Upper lobe of left lung (tissue), 6 donors: ENCODE results near the gene RHBG. TPM values are rescaled to one million over a fixed set of nuclear protein-coding genes. Genes with fewer than 3 reads are reported as not detected.

Experiments used
- ATAC-seq, 2 donors: fragments of 200-7000 bp; cut with Tn5 transposase; one replicate each; pipeline ENCODE4 v1.9.1; 2022; ENCODE audit warnings: mild to moderate bottlenecking in 2 of 2, moderate library complexity in 2 of 2; ENCODE audit not compliant: low FRiP score in 2 of 2
- DNase-seq, 2 donors: peaks; one replicate each; pipeline ENCODE4 v3.0.0-alpha.2; 2019 to 2020
- H3K27ac ChIP-seq, 4 donors: fragments of 200-600 bp; sonication (generic); one replicate each; pipeline ENCODE4 v1.5.1; 2016 to 2019
- H3K27me3 ChIP-seq, 4 donors: fragments of 200-600 bp; sonication (generic); one replicate each; pipeline ENCODE4 v1.5.1; 2017 to 2019
- H3K36me3 ChIP-seq, 4 donors: fragments of 200-600 bp; sonication (generic); one replicate each; pipeline ENCODE4 v1.5.1; 2016 to 2019
- H3K4me1 ChIP-seq, 4 donors: fragments of 200-600 bp; sonication (generic); one replicate each; pipeline ENCODE4 v1.5.1; 2018 to 2019
- H3K4me3 ChIP-seq, 4 donors: fragments of 200-600 bp; sonication (generic); one replicate each; pipeline ENCODE4 v1.5.1; 2017 to 2019; ENCODE audit warnings: mild to moderate bottlenecking in 2 of 4, moderate library complexity in 1 of 4
- H3K9me3 ChIP-seq, 4 donors: fragments of 200-600 bp; sonication (generic); one replicate each; pipeline ENCODE4 v1.5.1; 2018 to 2019
- EP300 ChIP-seq, 4 donors: sonication (generic); formaldehyde crosslinking; IDR thresholded peaks; one replicate each; pipeline ENCODE4 v1.5.1; 2017; ENCODE audit warnings: antibody characterized with exemption in 4 of 4, control low read depth in 2 of 4
- POLR2A ChIP-seq, 4 donors: fragments of 450-650 bp; IDR thresholded peaks; one replicate each; pipeline ENCODE4 v1.5.1; 2016 to 2017; ENCODE audit warnings: antibody characterized with exemption in 4 of 4, mild to moderate bottlenecking in 2 of 4
- POLR2AphosphoS5 ChIP-seq, 2 donors: sonication (generic); formaldehyde crosslinking; IDR thresholded peaks; one replicate each; pipeline ENCODE4 v1.5.1; 2017; ENCODE audit warnings: antibody characterized with exemption in 2 of 2
- WGBS, 2 donors: methylation state at CpG; one replicate each; pipeline ENCODE4 v1.1.5; 2017 to 2018; 5-methylcytosine and 5-hydroxymethylcytosine counted together
- total RNA-seq, 6 donors: library from RNA; depleted of rRNA in 4 of 6; stranded (reverse); fragments of >200 nt in 4 of 6; gene quantifications; one replicate each; pipeline versions ENCODE4 v1.1.0 to v1.2.1, GENCODE V29; 2016 to 2021
- TF ChIP-seq, protein P1 (sequence below), 6 experiments: fragments of 450-650 bp in 4 of 6; fragments of 200-600 bp in 2 of 6; sonication (generic) in 2 of 6; IDR thresholded peaks; one replicate each; pipeline ENCODE4 v1.5.1; 2016 to 2019; ENCODE audit warnings: antibody characterized with exemption in 6 of 6
- donor health status: DM: no; HTN: no; CAD: no; lungs with moderate emphysema.
- donor health status: DM: no; HTN: yes; CAD: no; lungs with severe emphysema.

Gene RHBG
- total RNA-seq, 6 donors from 2014 or later = 0.24 TPM; not detected in 5

DNA sequence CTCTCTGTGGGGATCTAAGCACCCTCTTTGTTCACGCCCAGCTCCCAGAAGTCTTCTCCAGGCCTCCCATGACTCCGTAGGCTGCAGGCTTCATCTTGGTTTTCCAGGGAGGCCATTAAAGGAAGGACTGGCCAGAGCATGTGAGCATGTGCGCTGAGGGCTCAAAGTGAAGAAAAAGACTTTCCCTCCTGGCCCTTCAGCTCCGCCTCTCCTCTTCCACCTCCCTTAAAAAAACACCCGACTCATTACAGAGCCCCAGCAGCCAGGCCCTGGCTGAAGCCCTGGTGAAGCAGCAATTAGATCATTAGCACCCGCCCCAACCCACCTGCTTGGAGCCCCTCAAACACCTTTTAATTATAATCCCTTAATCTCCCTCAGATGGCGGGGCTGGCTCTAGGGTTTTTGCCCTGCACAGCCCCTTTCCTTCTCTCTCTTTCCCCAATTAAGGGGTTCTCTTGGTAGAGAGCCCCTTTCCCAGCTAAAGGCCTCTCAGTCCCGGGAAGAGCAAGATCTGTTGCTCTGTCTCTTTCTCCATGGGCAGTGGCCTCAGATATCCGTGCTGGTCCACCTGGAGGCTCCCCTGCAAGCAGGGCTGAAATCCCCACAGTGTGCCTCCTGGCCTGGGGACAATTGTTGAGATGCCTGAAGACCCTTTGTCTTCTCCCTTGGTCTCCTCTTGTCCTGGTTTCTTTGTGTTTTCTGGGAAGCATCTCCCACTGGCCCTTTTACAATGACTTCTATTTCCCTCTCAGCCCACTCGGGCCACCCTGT is 30.5 kb downstream of the RHBG start:
- no peaks in the 10 kb centered on the region for H3K27me3 ChIP-seq
- TF ChIP-seq POLR2AphosphoS5 (IDR thresholded peaks at IDR 0.05) = no peak
- TF ChIP-seq, protein P1, sequence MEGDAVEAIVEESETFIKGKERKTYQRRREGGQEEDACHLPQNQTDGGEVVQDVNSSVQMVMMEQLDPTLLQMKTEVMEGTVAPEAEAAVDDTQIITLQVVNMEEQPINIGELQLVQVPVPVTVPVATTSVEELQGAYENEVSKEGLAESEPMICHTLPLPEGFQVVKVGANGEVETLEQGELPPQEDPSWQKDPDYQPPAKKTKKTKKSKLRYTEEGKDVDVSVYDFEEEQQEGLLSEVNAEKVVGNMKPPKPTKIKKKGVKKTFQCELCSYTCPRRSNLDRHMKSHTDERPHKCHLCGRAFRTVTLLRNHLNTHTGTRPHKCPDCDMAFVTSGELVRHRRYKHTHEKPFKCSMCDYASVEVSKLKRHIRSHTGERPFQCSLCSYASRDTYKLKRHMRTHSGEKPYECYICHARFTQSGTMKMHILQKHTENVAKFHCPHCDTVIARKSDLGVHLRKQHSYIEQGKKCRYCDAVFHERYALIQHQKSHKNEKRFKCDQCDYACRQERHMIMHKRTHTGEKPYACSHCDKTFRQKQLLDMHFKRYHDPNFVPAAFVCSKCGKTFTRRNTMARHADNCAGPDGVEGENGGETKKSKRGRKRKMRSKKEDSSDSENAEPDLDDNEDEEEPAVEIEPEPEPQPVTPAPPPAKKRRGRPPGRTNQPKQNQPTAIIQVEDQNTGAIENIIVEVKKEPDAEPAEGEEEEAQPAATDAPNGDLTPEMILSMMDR (IDR thresholded peaks at IDR 0.05) = no peak
- no peak for TF ChIP-seq POLR2A (IDR thresholded peaks at IDR 0.05)
- no peak for TF ChIP-seq EP300 (IDR thresholded peaks at IDR 0.05)
- ATAC-seq = no peak

GRCh38 chr1:156400191-156400935 is 31.4 kb downstream of the RHBG start:
- 80% methylated on average over 25 of the region's 25 CpGs; no CpG with 5 or more reads in 1 of the 2 donors for WGBS, 2 donors
- Histone ChIP-seq H3K4me1 (no peaks in the 10 kb centered on the region), H3K9me3 (no peaks in the 10 kb centered on the region), H3K36me3 (no peaks in the 10 kb centered on the region), H3K4me3 (no peak overlapping the region), H3K27ac (no peak overlapping the region), H3K27me3 (no peaks in the 10 kb centered on the region)
- ATAC-seq = no peak
- TF ChIP-seq POLR2A (IDR thresholded peaks at IDR 0.05) (no peak), POLR2AphosphoS5 (IDR thresholded peaks at IDR 0.05) (no peak), EP300 (IDR thresholded peaks at IDR 0.05) (no peak)
- TF ChIP-seq, protein P1 (IDR thresholded peaks at IDR 0.05) = no peak
- peak in 1 of 2 donors; percentile 71 for DNase-seq

More for the DNA sequence above, 30.5 kb downstream of the RHBG start:
- H3K27ac ChIP-seq = no peak overlapping the region
- H3K36me3 ChIP-seq = no peaks in the 10 kb centered on the region
- no peaks in the 10 kb centered on the region for H3K4me1 ChIP-seq
- H3K4me3 ChIP-seq = no peak overlapping the region
- 73 to 80% methylated on average over 10 of the region's 10 CpGs for WGBS, 2 donors
- no peak for DNase-seq
- H3K9me3 ChIP-seq = no peaks in the 10 kb centered on the region

DNA sequence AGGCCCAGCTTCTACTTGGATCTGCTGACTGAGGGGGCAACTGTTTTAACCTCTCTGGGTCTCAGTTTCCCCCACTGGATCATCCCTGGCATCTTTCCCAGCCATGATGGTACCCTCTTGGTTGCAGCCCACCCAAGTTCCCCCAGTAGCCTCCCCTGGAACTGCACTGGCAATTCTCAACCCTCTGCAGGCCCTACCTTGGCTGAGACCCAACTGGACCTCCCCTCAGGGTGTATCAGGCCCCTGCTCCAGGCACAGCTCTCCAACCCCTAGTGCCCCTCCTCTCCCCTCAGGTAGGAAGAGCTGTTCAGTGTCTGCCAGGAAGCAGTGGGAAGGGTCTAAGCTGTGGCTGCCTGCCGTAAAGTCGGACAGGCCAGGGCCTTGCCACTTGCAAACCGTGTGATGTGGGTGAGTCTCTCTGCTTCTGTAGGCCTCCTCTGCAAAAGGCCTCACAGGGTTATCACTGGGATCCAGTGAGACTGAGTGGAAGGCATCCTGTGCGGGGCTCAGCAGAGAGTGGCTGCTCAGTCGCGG is 32.1 kb downstream of the RHBG start:
- WGBS, 2 donors = 65 to 75% methylated on average over 5 to 6 of the region's 6 CpGs
- H3K36me3 ChIP-seq = no peaks in the 10 kb centered on the region
- peaks cover 0 to 3% (median 0%) of the 10 kb centered on the region in 4 donors for H3K27me3 ChIP-seq
- DNase-seq = no peak
- no peak overlapping the region for H3K4me3 ChIP-seq
- TF ChIP-seq EP300 (IDR thresholded peaks at IDR 0.05) (no peak), POLR2AphosphoS5 (IDR thresholded peaks at IDR 0.05) (no peak), POLR2A (IDR thresholded peaks at IDR 0.05) (no peak)
- TF ChIP-seq, protein P1 (IDR thresholded peaks at IDR 0.05) = no peak
- ATAC-seq = no peak
- H3K27ac ChIP-seq = no peak overlapping the region
- H3K4me1 ChIP-seq = no peaks in the 10 kb centered on the region
- H3K9me3 ChIP-seq = no peaks in the 10 kb centered on the region

DNA sequence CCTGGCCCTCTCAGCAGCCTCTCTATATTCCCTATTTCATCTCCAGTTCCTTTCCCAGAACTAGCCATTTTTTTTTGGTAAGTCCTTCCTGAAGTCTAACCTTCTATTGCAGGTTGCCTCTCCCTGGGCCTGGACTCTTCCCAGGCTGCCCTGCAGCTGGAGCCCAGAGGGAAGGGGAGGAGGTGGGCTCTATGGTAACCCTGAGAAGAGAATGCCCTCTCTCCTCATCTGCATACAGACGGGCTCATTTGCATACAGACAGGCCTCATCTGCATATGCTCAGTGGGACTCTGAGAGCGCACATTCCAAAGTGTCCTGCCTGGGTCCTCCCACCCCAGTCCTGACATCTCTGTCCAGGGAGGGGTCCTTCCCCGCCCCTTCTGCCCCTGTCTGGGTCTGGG is 32.7 kb downstream of the RHBG start:
- Histone ChIP-seq H3K27me3 (peaks cover 0 to 4% (median 0%) of the 10 kb centered on the region in 4 donors), H3K27ac (no peak overlapping the region), H3K4me3 (no peak overlapping the region), H3K4me1 (no peaks in the 10 kb centered on the region), H3K9me3 (no peaks in the 10 kb centered on the region), H3K36me3 (no peaks in the 10 kb centered on the region)
- ATAC-seq (no peak), DNase-seq (no peak)
- WGBS, 2 donors = 50 to 57% methylated on average over 3 of the region's 3 CpGs
- TF ChIP-seq POLR2A (IDR thresholded peaks at IDR 0.05) (no peak), EP300 (IDR thresholded peaks at IDR 0.05) (no peak), POLR2AphosphoS5 (IDR thresholded peaks at IDR 0.05) (no peak)
- TF ChIP-seq, protein P1 (IDR thresholded peaks at IDR 0.05) = no peak
